Stomach (tissue), 9 donors: ENCODE results near the gene RAP2B. TPM values are rescaled to one million over a fixed set of nuclear protein-coding genes. Genes with fewer than 3 reads are reported as not detected.

Experiments used
- DNase-seq, 2 donors: peaks; one replicate each; pipeline versions ENCODE4 v3.0.0 to v3.0.0-alpha.2; 2013 to 2019
- H3K27ac ChIP-seq, 5 donors: fragments of 200-600 bp in 4 of 5; sonication (generic) in 4 of 5; one replicate each; pipeline ENCODE4 v1.5.1; 2013 to 2019; ENCODE audit warnings: mild to moderate bottlenecking in 1 of 5, moderate library complexity in 1 of 5
- H3K27me3 ChIP-seq, 3 donors: fragments of 200-600 bp; sonication (generic); one replicate each; pipeline ENCODE4 v1.5.1; 2017 to 2019; ENCODE audit warnings: mixed run types in 1 of 3
- H3K36me3 ChIP-seq, 4 donors: fragments of 200-600 bp; sonication (generic); 1 replicate in 3 of 4; 2 replicates in 1 of 4; pipeline ENCODE4 v1.5.1; 2016 to 2019
- H3K4me1 ChIP-seq, 4 donors: fragments of 200-600 bp; sonication (generic); one replicate each; pipeline ENCODE4 v1.5.1; 2016 to 2019
- H3K4me3 ChIP-seq, 4 donors: fragments of 200-600 bp; sonication (generic) in 3 of 4; one replicate each; pipeline ENCODE4 v1.5.1; 2016 to 2019; ENCODE audit warnings: mild to moderate bottlenecking in 1 of 4
- H3K9me3 ChIP-seq, 4 donors: fragments of 200-600 bp; sonication (generic); one replicate each; pipeline ENCODE4 v1.5.1; 2016 to 2019
- EP300 ChIP-seq: sonication (generic); formaldehyde crosslinking; IDR thresholded peaks from one replicate; pipeline ENCODE4 v1.6.1; 2017; ENCODE audit warnings: antibody characterized with exemption
- POLR2A ChIP-seq, 4 donors: fragments of 450-650 bp; IDR thresholded peaks; one replicate each; pipeline ENCODE4 v1.6.1; 2016; ENCODE audit warnings: antibody characterized with exemption in 4 of 4, control low read depth in 2 of 4, mild to moderate bottlenecking in 1 of 4, moderate library complexity in 1 of 4
- POLR2AphosphoS5 ChIP-seq, 3 donors: sonication (generic); formaldehyde crosslinking; IDR thresholded peaks; one replicate each; pipeline ENCODE4 v1.6.1; 2016; ENCODE audit warnings: antibody characterized with exemption in 3 of 3
- whole genome bisulfite sequencing, 5 donors: extraction: QIAGEN DNeasy Blood & Tissue Kit in 3 of 5; methylation state at CpG; one replicate each; pipeline versions ENCODE4 v1.1.5 to v1.1.7; 2013 to 2018; 5-methylcytosine and 5-hydroxymethylcytosine counted together
- intact Hi-C: fragments of 100-400 bp; cut with DNase I; formaldehyde crosslinking; loops from one replicate; pipeline ENCODE4 v1.15.1; 2023; ENCODE audit warnings: low total_unique reads
- polyA plus RNA-seq, 3 donors: library from polyadenylated mRNA; stranded (reverse); fragments of 200-250 nt; gene quantifications; one replicate each; pipeline ENCODE4 v1.2.3, GENCODE V29; 2013
- total RNA-seq, 5 donors: library from RNA; depleted of rRNA; stranded (reverse); fragments of >200 nt; gene quantifications; one replicate each; pipeline versions ENCODE4 v1.1.0 to v1.2.3, GENCODE V29; 2014 to 2016
- TF ChIP-seq, protein P1 (sequence below), 7 experiments: fragments of 450-650 bp in 4 of 7; fragments of 200-600 bp in 3 of 7; sonication (generic) in 3 of 7; IDR thresholded peaks; one replicate each; pipeline ENCODE4 v1.5.1; 2016 to 2019; ENCODE audit warnings: antibody characterized with exemption in 7 of 7, control low read depth in 2 of 7, mild to moderate bottlenecking in 1 of 7
- donor health status: healthy with polysubstance abuse.
- donor health status: Bipolar disorder and iron deficiency.
- donor health status: healthy.

The RAP2B gene
- total and polyA plus RNA-seq, 8 donors: 1.2 to 30.7 (median 11.0) TPM

GRCh38 chr3:153161138-153161713 lies 800 bp upstream of the RAP2B start:
- Histone ChIP-seq H3K9me3 (no peaks in the 10 kb centered on the region), H3K4me1 (peaks cover 21 to 39% (median 36%) of the 10 kb centered on the region in 4 donors), H3K27me3 (no peaks in the 10 kb centered on the region), H3K4me3 (peak overlapping the region; percentile 67 to 92 (median 88)), H3K27ac (peak overlapping the region; percentile 87 to 99 (median 94)), H3K36me3 (no peaks in the 10 kb centered on the region)
- 0 to 1% (median 0%) methylated on average over 17 to 27 of the region's 27 CpGs for WGBS, 5 donors
- TF ChIP-seq, protein P1, sequence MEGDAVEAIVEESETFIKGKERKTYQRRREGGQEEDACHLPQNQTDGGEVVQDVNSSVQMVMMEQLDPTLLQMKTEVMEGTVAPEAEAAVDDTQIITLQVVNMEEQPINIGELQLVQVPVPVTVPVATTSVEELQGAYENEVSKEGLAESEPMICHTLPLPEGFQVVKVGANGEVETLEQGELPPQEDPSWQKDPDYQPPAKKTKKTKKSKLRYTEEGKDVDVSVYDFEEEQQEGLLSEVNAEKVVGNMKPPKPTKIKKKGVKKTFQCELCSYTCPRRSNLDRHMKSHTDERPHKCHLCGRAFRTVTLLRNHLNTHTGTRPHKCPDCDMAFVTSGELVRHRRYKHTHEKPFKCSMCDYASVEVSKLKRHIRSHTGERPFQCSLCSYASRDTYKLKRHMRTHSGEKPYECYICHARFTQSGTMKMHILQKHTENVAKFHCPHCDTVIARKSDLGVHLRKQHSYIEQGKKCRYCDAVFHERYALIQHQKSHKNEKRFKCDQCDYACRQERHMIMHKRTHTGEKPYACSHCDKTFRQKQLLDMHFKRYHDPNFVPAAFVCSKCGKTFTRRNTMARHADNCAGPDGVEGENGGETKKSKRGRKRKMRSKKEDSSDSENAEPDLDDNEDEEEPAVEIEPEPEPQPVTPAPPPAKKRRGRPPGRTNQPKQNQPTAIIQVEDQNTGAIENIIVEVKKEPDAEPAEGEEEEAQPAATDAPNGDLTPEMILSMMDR (IDR thresholded peaks at IDR 0.05): no peak
- TF ChIP-seq EP300: no peak
- TF ChIP-seq POLR2AphosphoS5 (IDR thresholded peaks at IDR 0.05): peak; percentile 33 to 66 (median 63)
- peak in 1 of 4 donors; percentile 49 for TF ChIP-seq POLR2A (IDR thresholded peaks at IDR 0.05)
- intact Hi-C loops: no loop called here
- peak; percentile 93 to 99 for DNase-seq

- H3K9me3 ChIP-seq: no peaks in the 10 kb centered on the region
- no peaks in the 10 kb centered on the region for H3K36me3 ChIP-seq
- H3K27ac ChIP-seq: peak overlapping the region; percentile 76 to 99 (median 94)
- H3K4me1 ChIP-seq: peaks cover 23 to 54% (median 43%) of the 10 kb centered on the region in 4 donors
- H3K4me3 ChIP-seq: peak overlapping the region; percentile 67 to 92 (median 88)
- intact Hi-C loops: no loop called here
- WGBS, 5 donors: 0 to 1% (median 0%) methylated on average over 45 to 86 of the region's 86 CpGs
- no peaks in the 10 kb centered on the region for H3K27me3 ChIP-seq
- TF ChIP-seq POLR2A (IDR thresholded peaks at IDR 0.05) (no peak), POLR2AphosphoS5 (IDR thresholded peaks at IDR 0.05) (peak in 1 of 3 donors; percentile 8), EP300 (no peak)
- TF ChIP-seq, protein P1 (IDR thresholded peaks at IDR 0.05): no peak
- peak; percentile 45 to 75 for DNase-seq
Measured at GRCh38 chr3:153162513-153163392, 727 bp downstream of the RAP2B start.

DNA sequence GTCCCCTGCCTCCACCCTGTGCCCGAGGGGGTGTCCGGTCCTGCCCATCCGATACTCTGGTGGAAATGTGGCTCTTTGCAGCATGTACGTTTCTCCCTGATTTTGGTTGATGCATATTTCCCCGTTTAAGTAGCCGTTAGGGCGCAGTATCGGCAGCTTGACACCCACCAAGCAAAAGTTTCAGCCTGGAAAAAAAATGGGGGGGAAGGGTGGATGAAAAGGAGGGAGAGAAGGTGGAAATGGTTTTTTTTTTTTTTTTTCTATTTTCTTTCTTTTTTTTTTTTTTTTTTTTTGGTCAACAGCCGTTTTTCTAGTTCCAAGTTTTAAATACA lies 1.3 kb downstream of the RAP2B start:
- intact Hi-C loops: no loop called here
- TF ChIP-seq EP300 (no peak), POLR2AphosphoS5 (IDR thresholded peaks at IDR 0.05) (no peak), POLR2A (IDR thresholded peaks at IDR 0.05) (no peak)
- TF ChIP-seq, protein P1 (IDR thresholded peaks at IDR 0.05): no peak
- Histone ChIP-seq H3K4me1 (peaks cover 23 to 60% (median 43%) of the 10 kb centered on the region in 4 donors), H3K9me3 (no peaks in the 10 kb centered on the region), H3K27me3 (no peaks in the 10 kb centered on the region), H3K27ac (peak overlapping the region; percentile 76 to 99 (median 94)), H3K36me3 (no peaks in the 10 kb centered on the region), H3K4me3 (peak overlapping the region; percentile 67 to 92 (median 88))
- WGBS, 5 donors: 1% methylated on average over 9 of the region's 9 CpGs
- DNase-seq: no peak

DNA sequence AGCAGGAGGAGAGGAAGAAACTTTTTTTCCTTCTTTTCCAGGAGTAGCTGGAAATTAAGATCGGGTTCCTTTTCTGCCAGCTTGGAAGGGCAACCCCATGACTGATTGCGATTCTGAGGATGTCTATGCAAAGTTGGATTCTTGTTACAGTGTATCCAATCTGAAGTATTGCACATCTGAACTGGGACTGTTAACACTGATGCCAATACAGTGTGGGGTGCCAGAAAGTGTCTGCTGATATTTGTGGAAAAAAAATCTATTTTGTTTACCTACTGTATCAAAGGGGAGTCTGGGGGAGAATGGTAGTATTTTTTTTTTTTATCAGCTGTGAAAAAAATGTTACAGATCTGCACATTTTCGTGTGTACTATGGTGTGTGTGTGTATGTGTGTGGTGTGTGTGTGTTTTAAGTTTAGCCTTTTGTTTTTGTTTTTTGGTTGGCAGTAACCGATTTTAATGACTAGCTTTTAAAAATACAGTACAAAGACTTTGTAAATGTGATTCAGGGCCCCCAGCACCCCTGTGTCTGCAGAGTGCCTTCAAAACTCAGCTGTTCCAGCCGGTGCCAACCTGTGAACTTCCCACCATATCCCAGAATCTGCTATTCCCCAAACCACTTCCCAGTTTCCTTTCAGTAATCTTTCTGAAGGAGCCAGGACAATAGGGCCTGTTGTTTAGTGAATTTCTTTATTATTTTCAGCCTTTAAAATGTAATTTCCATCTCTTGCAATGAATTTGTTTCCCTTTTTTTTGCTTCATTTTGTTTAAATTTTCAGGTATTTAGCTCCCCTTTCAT lies 1.9 kb downstream of the RAP2B start:
- 10 to 17% (median 15%) methylated on average over 5 of the region's 5 CpGs for WGBS, 5 donors
- peak overlapping the region; percentile 67 to 92 (median 88) for H3K4me3 ChIP-seq
- H3K27ac ChIP-seq: peak overlapping the region in 4 of 5 donors; percentile 14 to 99 (median 94)
- H3K36me3 ChIP-seq: peaks cover 0 to under 1% (median under 1%) of the 10 kb centered on the region in 4 donors
- peak in 1 of 2 donors; percentile 32 for DNase-seq
- intact Hi-C loops: no loop called here
- H3K27me3 ChIP-seq: no peaks in the 10 kb centered on the region
- no peaks in the 10 kb centered on the region for H3K9me3 ChIP-seq
- TF ChIP-seq POLR2A (IDR thresholded peaks at IDR 0.05) (no peak), EP300 (no peak), POLR2AphosphoS5 (IDR thresholded peaks at IDR 0.05) (no peak)
- TF ChIP-seq, protein P1 (IDR thresholded peaks at IDR 0.05): no peak
- peaks cover 23 to 63% (median 43%) of the 10 kb centered on the region in 4 donors for H3K4me1 ChIP-seq
